GM12878 (cell line): ENCODE measurements around the gene PROSER2. TPM values are rescaled to one million over a fixed set of nuclear protein-coding genes. Genes with fewer than 3 reads are reported as not detected.

Experiments used
- ATAC-seq: fragments of 200-7000 bp; cut with Tn5 transposase; 3 replicates; pipeline ENCODE4 v1.9.1; 2020; ENCODE audit warnings: mild to moderate bottlenecking, moderate library complexity
- BruUV-seq: library from RNA; stranded (reverse); fragments of 400-500 nt; replicated peaks from 2 replicates; lab custom pipeline; 2021; lab: Mats Ljungman, UMichigan
- CTCF ChIA-PET: fragments of 300-600 bp; sonication (Branson Sonifier 250); formaldehyde crosslinking; extraction: SDS; loops from one replicate; lab custom pipeline; 2021; ENCODE audit warnings: inconsistent platforms; lab: Yijun Ruan, JAX
- POLR2A ChIA-PET: fragments of 350-600 bp; formaldehyde crosslinking; extraction: SDS; loops from one replicate; lab custom pipeline; 2021; ENCODE audit warnings: inconsistent platforms; lab: Charles Lee
- RAD21 ChIA-PET: fragments of 300-600 bp; sonication (Branson Sonifier 250); formaldehyde crosslinking; loops from one replicate; lab custom pipeline; 2023; ENCODE audit warnings: antibody characterized with exemption; ENCODE audit not compliant: unreplicated experiment; lab: Charles Lee
- SMC1A ChIA-PET: fragments of 300-600 bp; sonication (Branson Sonifier 250); formaldehyde crosslinking; loops from one replicate; lab custom pipeline; 2023; ENCODE audit not compliant: unreplicated experiment, uncharacterized antibody; lab: Charles Lee
- DNase-seq: peaks from one replicate; pipeline ENCODE4 v3.0.0-alpha.2; 2011; ENCODE audit warnings: low read depth, low spot score
- FAIRE-seq: peaks from 3 replicates; lab custom pipeline; 2011; peaks lifted over from hg19 to GRCh38; lab: Jason Lieb, UNC
- H2AFZ ChIP-seq: 2 replicates; pipeline ENCODE4 v1.6.0; 2011; ENCODE audit warnings: low read depth, low read length, control low read depth; ENCODE audit not compliant: control insufficient read depth
- H3K27ac ChIP-seq: 2 replicates; pipeline ENCODE4 v1.5.1; 2011; ENCODE audit warnings: control low read depth; ENCODE audit not compliant: control insufficient read depth, insufficient read depth
- H3K27me3 ChIP-seq, 2 experiments: replicated peaks in 1 of 2; 2 replicates each; pipeline versions ENCODE4 v1.6.0 to v1.6.1; 2011; ENCODE audit warnings: low read length in 1 of 2; ENCODE audit not compliant: control insufficient read depth in 2 of 2, insufficient read depth in 2 of 2
- H3K36me3 ChIP-seq, 2 experiments: 2 replicates each; pipeline ENCODE4 v1.5.1; 2011; ENCODE audit warnings: low read length in 1 of 2; ENCODE audit not compliant: control insufficient read depth in 2 of 2, insufficient read depth in 2 of 2
- H3K4me1 ChIP-seq: 2 replicates; pipeline ENCODE4 v1.6.1; 2011; ENCODE audit warnings: mild to moderate bottlenecking, low read length, moderate library complexity, mixed read lengths; ENCODE audit not compliant: control insufficient read depth, insufficient read depth
- H3K4me2 ChIP-seq: 2 replicates; pipeline ENCODE4 v1.6.0; 2011; ENCODE audit warnings: control low read depth; ENCODE audit not compliant: control insufficient read depth, insufficient read depth
- H3K4me3 ChIP-seq: fragments of 200-600 bp; sonication (generic); 2 replicates; pipeline ENCODE4 v1.5.1; 2016
- H3K79me2 ChIP-seq: 2 replicates; pipeline ENCODE4 v1.6.0; 2011; ENCODE audit warnings: low read length; ENCODE audit not compliant: control insufficient read depth, insufficient read depth
- H3K9ac ChIP-seq: 2 replicates; pipeline ENCODE4 v1.8.0; 2011; ENCODE audit warnings: low read length, control low read depth, mixed read lengths; ENCODE audit not compliant: control insufficient read depth, insufficient read depth
- H3K9me3 ChIP-seq: replicated peaks from 3 replicates; pipeline ENCODE4 v1.5.1; 2011; ENCODE audit warnings: mild to moderate bottlenecking, low read length; ENCODE audit not compliant: control insufficient read depth, insufficient read depth
- H4K20me1 ChIP-seq: 2 replicates; pipeline ENCODE4 v1.6.0; 2011; ENCODE audit not compliant: control insufficient read depth, insufficient read depth
- ATF7 ChIP-seq: fragments of 450-650 bp; IDR thresholded peaks from 2 replicates; pipeline ENCODE4 v1.6.1; 2016; ENCODE audit warnings: low read depth, mild to moderate bottlenecking
- BHLHE40 ChIP-seq, 2 experiments: fragments of 450-650 bp in 1 of 2; IDR thresholded peaks; 2 replicates each; pipeline ENCODE4 v1.6.1; 2011 to 2017; ENCODE audit warnings: low read depth in 2 of 2, borderline replicate concordance in 1 of 2, improper control_type of control experiment in 1 of 2, low read length in 1 of 2, mild to moderate bottlenecking in 1 of 2
- BMI1 ChIP-seq: fragments of 450-650 bp; IDR thresholded peaks from 2 replicates; pipeline ENCODE4 v1.6.1; 2016; ENCODE audit warnings: mild to moderate bottlenecking, moderate library complexity, borderline replicate concordance
- FOS ChIP-seq: IDR thresholded peaks from 3 replicates; pipeline ENCODE4 v1.6.1; 2011; ENCODE audit warnings: borderline replicate concordance; ENCODE audit not compliant: insufficient read length; ENCODE audit errors: extremely low read depth
- FOXM1 ChIP-seq: IDR thresholded peaks from 2 replicates; pipeline ENCODE4 v1.6.1; 2012; ENCODE audit warnings: low read depth, mild to moderate bottlenecking, inconsistent platforms, low read length, moderate library complexity
- GATAD2B ChIP-seq: fragments of 450-650 bp; conservative IDR thresholded peaks from 2 replicates; pipeline ENCODE4 v1.6.1; 2017; ENCODE audit warnings: low read depth, mild to moderate bottlenecking, moderate library complexity
- HDAC2 ChIP-seq: fragments of 200-600 bp; sonication (generic); IDR thresholded peaks from 2 replicates; pipeline ENCODE4 v1.6.1; 2017
- LARP7 ChIP-seq: fragments of 450-650 bp; IDR thresholded peaks from 2 replicates; pipeline ENCODE4 v1.6.1; 2017; ENCODE audit warnings: mild to moderate bottlenecking
- MYB ChIP-seq: fragments of 150-350 bp; IDR thresholded peaks from 2 replicates; pipeline ENCODE4 v1.6.1; 2014; ENCODE audit warnings: mild to moderate bottlenecking, low read depth, low read length, borderline replicate concordance
- NRF1 ChIP-seq: conservative IDR thresholded peaks from 2 replicates; pipeline ENCODE4 v1.6.1; 2011; ENCODE audit warnings: mild to moderate bottlenecking, low read depth, low read length, improper control_type of control experiment
- POLR2AphosphoS2 ChIP-seq: IDR thresholded peaks from 2 replicates; pipeline ENCODE4 v1.6.1; 2011; ENCODE audit warnings: low read depth, mild to moderate bottlenecking, low read length, improper control_type of control experiment, moderate library complexity
- RELA ChIP-seq: fragments of 450-650 bp; IDR thresholded peaks from 2 replicates; pipeline ENCODE4 v1.8.0; 2014; ENCODE audit warnings: borderline replicate concordance; ENCODE audit not compliant: partially characterized antibody
- SIN3A ChIP-seq: IDR thresholded peaks from 2 replicates; pipeline ENCODE4 v1.6.1; 2012; ENCODE audit warnings: low read depth, low read length, improper control_type of control experiment
- SREBF1 ChIP-seq: IDR thresholded peaks from 2 replicates; pipeline ENCODE4 v1.6.1; 2012; ENCODE audit warnings: mild to moderate bottlenecking, low read length
- SUPT20H ChIP-seq: IDR thresholded peaks from 2 replicates; pipeline ENCODE4 v1.6.1; 2011; ENCODE audit warnings: low read depth, mild to moderate bottlenecking, low read length, moderate library complexity, borderline replicate concordance; ENCODE audit not compliant: control insufficient read depth
- WGBS: methylation state at CpG from one replicate; pipeline ENCODE4 v1.1.6; 2016; ENCODE audit warnings: low lambda C conversion rate; ENCODE audit not compliant: insufficient replicate concordance, insufficient coverage; ENCODE audit errors: missing lambda C conversion rate; 5-methylcytosine and 5-hydroxymethylcytosine counted together
- in situ Hi-C: fragments of 300-500 bp; cut with MboI; formaldehyde crosslinking; loops from 9 replicates; pipeline ENCODE4 v1.14.3; 2018; ENCODE audit warnings: mixed read lengths
- intact Hi-C: fragments of 100-400 bp; cut with micrococcal nuclease; formaldehyde crosslinking; loops from one replicate; pipeline ENCODE4 v1.14.2; 2022; ENCODE audit not compliant: unreplicated experiment
- polyA plus RNA-seq, 11 experiments: library from polyadenylated mRNA; depleted of rRNA in 4 of 11; unstranded in 6 of 11; stranded (reverse) in 5 of 11; fragments of >200 nt; fragmentation: Nextera tagmentation in 4 of 11; fragmentation: Illumina TruSeq in 1 of 11; extraction: Ambion mirVana in 4 of 11; extraction: Trizol in 1 of 11; gene quantifications; 1 replicate in 1 of 11; 2 replicates in 10 of 11; pipeline versions ENCODE4 v1.2.1 to v1.2.3, GENCODE V29; 2011 to 2016; ENCODE audit warnings: inconsistent platforms in 2 of 11, missing spikeins in 2 of 11, low read depth in 1 of 11
- total RNA-seq, 4 experiments: library from RNA; depleted of rRNA in 3 of 4; stranded (reverse); fragments of >200 nt in 3 of 4; fragmentation: Illumina TruSeq in 1 of 4; extraction: Trizol in 1 of 4; gene quantifications; 2 replicates each; pipeline versions ENCODE4 v1.2.1 to v1.2.3, GENCODE V29; 2013 to 2021
- TF ChIP-seq, protein P1 (sequence below): fragments of 450-650 bp; IDR thresholded peaks from 2 replicates; pipeline ENCODE4 v1.6.1; 2016; ENCODE audit warnings: mild to moderate bottlenecking
- TF ChIP-seq, protein P2 (sequence below): IDR thresholded peaks from 2 replicates; pipeline ENCODE4 v1.6.1; 2011; ENCODE audit warnings: mild to moderate bottlenecking, low read depth, low read length, moderate library complexity; ENCODE audit not compliant: insufficient replicate concordance
- TF ChIP-seq, protein P3 (sequence below): fragments of 450-650 bp; IDR thresholded peaks from 2 replicates; pipeline ENCODE4 v1.6.1; 2018; ENCODE audit warnings: borderline replicate concordance, mild to moderate bottlenecking; ENCODE audit not compliant: partially characterized antibody

The PROSER2 gene
- total and polyA plus RNA-seq, 10 of the 15 experiments (the other 5 are each of a cell fraction or from before 2014, with no cell fraction given): 0.04 to 0.25 (median 0.07) TPM; not detected in 6

DNA sequence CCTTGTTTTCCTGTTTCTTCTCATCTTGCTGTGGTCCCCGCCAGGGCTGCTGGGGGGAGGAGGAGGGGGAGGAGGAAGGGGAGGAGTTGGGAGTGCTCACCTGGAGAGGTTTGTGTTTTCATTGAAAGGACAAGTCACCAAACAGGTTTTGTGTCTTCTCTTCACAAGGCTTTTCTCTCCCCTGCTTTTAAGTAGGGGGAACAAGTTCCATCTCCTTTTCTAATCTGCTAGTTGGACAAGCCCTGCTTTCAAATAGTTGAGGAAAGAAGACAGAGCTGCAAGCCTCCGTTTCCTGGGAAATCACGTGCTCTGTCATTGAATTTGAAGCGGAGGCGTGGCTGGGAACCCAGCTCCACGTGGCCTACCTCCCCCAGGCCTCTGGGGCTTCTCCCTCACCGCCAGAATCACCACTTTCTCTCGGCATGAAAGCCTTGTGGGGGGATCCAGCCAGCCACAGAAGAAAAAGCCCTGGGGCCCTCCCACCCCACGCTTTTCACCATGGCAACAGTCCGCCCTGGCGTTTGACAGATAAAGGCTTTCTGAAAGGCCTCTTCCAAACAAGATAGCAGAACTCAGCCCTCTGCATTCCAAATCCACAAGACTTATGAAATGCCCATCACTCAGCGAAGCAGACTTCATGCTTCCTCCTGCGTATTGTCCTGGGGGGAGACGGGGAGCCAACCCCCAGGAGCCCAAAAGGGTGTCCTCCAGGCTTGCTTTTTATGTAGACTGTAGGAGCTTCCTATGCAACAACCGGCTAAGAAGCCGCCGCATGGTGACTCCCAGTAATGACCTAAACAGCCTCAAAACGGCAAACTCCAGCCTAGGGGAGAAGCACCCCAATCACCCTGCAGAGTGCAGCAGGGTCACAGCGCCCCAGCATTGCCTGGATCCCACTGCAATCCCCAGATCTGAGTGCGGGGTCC lies 51.7 kb downstream of the PROSER2 start:
- Histone ChIP-seq H3K27ac (no peak overlapping the region), H3K27me3 (peaks cover 0 to 2% of the 10 kb centered on the region in 2 experiments; a peak in 2 of 4 replicates), H3K79me2 (no peaks in the 10 kb centered on the region), H3K4me3 (no peak overlapping the region), H2AFZ (peak overlapping the region; percentile 31), H3K4me2 (peak overlapping the region; percentile 14; the same call in 1 of the 2 replicates), H3K9ac (no peak overlapping the region), H4K20me1 (no peaks in the 10 kb centered on the region), H3K4me1 (peaks cover 4% of the 10 kb centered on the region), H3K36me3 (no peaks in the 10 kb centered on the region), H3K9me3 (no peaks in the 10 kb centered on the region)
- peak; percentile 8 for DNase-seq
- ChIA-PET SMC1A (interaction anchor here (1.0 kb wide), 1 partner anchor 14 kb away, joined by 3 read pairs; no protein-coding TSS in a partner anchor), RAD21 (interaction anchor here (1.1 to 2.0 kb wide), 2 partner anchors 11 to 17 kb away, joined by 3 to 5 read pairs; no protein-coding TSS in a partner anchor), POLR2A (interaction anchor here (0.7 kb wide), 1 partner anchor 8 kb away, joined by 4 read pairs; no protein-coding TSS in a partner anchor), CTCF (no interaction called here)
- in situ Hi-C loops: no loop called here
- WGBS: 45% methylated on average over 20 of the region's 20 CpGs
- intact Hi-C loops: no loop called here
- no TSS peak for BruUV-seq
- peak; percentile 86 for ATAC-seq
- no peak for FAIRE-seq
- TF ChIP-seq ATF7 (no peak), SUPT20H (no peak), FOS (no peak), SIN3A (no peak), GATAD2B (no peak), RELA (no peak), HDAC2 (no peak), NRF1 (no peak), POLR2AphosphoS2 (no peak), LARP7 (no peak), FOXM1 (no peak), MYB (no peak), BHLHE40 (IDR thresholded peaks at IDR 0.05; ENCODE audit: borderline replicate concordance in 1 of 2, low read depth in 2 of 2, low read length in 1 of 2) (peak; percentile 81 to 84), SREBF1 (no peak), BMI1 (peak; percentile 75; the same call in 1 of the 2 replicates)
- TF ChIP-seq, protein P1, sequence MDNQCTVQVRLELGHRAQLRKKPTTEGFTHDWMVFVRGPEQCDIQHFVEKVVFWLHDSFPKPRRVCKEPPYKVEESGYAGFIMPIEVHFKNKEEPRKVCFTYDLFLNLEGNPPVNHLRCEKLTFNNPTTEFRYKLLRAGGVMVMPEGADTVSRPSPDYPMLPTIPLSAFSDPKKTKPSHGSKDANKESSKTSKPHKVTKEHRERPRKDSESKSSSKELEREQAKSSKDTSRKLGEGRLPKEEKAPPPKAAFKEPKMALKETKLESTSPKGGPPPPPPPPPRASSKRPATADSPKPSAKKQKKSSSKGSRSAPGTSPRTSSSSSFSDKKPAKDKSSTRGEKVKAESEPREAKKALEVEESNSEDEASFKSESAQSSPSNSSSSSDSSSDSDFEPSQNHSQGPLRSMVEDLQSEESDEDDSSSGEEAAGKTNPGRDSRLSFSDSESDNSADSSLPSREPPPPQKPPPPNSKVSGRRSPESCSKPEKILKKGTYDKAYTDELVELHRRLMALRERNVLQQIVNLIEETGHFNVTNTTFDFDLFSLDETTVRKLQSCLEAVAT: no peak
- TF ChIP-seq, protein P2, sequence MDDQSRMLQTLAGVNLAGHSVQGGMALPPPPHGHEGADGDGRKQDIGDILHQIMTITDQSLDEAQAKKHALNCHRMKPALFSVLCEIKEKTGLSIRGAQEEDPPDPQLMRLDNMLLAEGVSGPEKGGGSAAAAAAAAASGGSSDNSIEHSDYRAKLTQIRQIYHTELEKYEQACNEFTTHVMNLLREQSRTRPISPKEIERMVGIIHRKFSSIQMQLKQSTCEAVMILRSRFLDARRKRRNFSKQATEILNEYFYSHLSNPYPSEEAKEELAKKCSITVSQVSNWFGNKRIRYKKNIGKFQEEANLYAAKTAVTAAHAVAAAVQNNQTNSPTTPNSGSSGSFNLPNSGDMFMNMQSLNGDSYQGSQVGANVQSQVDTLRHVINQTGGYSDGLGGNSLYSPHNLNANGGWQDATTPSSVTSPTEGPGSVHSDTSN: no peak
- TF ChIP-seq, protein P3, sequence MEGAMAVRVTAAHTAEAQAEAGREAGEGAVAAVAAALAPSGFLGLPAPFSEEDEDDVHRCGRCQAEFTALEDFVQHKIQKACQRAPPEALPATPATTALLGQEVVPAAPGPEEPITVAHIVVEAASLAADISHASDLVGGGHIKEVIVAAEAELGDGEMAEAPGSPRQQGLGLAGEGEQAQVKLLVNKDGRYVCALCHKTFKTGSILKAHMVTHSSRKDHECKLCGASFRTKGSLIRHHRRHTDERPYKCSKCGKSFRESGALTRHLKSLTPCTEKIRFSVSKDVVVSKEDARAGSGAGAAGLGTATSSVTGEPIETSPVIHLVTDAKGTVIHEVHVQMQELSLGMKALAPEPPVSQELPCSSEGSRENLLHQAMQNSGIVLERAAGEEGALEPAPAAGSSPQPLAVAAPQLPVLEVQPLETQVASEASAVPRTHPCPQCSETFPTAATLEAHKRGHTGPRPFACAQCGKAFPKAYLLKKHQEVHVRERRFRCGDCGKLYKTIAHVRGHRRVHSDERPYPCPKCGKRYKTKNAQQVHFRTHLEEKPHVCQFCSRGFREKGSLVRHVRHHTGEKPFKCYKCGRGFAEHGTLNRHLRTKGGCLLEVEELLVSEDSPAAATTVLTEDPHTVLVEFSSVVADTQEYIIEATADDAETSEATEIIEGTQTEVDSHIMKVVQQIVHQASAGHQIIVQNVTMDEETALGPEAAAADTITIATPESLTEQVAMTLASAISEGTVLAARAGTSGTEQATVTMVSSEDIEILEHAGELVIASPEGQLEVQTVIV: no peak
